NCI-H345 treated with DMSO at 0.1 percent for 48 hours (cell line): ENCODE data around the gene CDC34.

Experiments used
- DNase-seq: peaks from one replicate; lab custom pipeline; 2025; ENCODE audit not compliant: unreplicated experiment; lab: John Stamatoyannopoulos, UW

CDC34 gene, protein sequence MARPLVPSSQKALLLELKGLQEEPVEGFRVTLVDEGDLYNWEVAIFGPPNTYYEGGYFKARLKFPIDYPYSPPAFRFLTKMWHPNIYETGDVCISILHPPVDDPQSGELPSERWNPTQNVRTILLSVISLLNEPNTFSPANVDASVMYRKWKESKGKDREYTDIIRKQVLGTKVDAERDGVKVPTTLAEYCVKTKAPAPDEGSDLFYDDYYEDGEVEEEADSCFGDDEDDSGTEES

DNA sequence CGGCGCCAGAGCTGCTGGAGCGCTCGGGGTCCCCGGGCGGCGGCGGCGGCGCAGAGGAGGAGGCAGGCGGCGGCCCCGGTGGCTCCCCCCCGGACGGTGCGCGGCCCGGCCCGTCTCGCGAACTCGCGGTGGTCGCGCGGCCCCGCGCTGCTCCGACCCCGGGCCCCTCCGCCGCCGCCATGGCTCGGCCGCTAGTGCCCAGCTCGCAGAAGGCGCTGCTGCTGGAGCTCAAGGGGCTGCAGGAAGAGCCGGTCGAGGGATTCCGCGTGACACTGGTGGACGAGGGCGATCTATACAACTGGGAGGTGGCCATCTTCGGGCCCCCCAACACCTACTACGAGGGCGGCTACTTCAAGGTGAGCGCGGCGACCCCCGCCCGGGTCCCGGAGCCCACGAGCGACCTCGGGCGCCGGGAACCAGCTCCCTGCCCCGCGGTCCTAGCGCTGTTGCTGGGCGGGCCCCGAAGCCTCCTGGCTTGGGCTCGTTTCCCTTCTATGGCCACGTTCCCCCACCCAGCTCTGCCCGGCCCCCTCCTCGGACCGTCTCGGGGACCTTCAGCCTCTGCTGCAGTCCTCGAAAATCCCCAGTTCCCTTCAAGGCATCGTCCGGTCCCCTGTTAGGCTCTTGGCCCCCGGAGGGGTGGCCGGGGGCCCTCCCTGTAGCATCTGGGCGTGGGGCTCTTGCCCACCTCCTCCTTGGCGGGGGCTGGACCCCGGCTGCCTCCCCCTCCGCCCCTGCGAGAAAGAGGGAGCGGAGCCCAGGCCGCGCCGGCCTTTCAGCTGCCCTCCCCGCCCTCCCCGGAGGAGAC is at the start of gene CDC34:
Gene CDC34, plus strand, starts transcription at position 8 of the 808 bp plus-strand sequence. Its CDS starts 172 bp downstream, at position 180.
- no peak for DNase-seq

DNA sequence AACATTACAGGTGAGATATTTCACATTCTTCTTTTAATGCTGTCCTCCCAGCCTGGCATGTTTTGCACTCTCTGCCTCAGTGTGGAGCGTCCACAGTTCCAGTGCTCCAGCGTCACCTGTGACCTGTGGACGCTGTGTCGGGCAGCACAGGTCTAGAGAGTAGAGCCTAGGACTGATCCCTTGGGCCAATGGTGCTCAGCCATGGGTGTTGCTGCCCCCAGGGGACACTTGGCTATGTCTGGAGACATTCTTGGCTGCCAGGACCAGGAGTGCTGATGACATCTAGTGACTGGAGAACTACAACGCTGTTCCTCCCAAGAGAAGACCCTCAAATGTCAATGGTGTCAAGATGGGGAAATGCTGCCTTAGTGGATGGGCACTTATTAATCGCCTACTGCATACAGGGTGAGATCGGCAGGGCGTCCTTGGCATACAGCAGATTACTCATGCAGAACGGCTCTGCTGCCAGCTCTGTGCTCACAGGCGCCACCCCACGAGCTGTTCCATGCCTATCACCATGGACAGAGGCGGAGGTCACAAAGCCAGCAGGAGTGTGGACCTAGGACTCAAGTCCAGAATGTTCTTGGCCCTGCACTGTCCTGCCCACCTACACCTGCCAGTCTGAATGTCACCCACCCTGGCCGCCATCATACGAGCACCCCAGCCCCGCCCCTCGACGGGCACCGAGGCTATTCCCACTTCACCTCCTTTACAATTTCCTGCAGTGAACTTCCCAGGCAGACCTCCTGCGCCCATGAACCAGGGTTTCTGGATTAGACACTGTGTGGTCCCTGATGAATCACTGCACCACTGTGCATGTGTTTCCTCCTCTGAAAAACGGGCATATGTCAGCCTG is 49.1 kb upstream of the CDC34 start:
- DNase-seq = no peak

DNA sequence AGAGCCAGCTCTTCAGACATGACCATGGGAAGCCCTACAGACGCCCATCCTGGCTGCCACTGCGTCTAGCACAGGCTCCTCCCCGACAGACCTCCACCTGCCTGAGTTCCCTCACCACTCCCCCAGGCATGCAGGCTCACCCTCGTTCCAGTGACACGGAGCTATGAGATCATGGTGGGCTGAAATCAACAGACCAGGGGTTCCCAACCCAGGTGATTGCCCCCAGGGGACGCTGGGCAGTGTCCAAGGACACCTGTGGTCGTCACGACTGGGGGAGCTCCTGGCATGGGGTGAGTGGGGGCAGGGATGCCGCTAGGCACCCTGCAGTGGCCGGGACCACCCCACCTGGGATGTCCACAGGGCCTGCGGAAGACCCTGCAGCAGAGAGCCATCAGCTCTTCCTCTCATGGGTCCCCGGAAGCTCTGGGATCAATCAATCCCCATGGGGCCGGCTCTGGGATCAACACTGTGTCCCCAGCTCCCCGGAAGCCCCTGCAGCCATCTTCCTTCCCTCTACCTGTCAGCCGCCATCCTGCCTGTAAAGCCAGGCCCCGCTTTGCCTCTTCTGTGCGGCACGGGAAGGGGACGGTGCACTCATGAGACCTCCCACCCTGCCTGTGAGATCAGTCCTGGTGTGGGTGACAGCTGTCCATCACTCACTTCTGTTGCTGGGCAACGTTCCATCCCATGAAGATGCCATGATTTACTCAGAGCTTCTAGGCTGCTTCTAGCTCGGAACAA is 48.1 kb upstream of the CDC34 start:
- DNase-seq = no peak

DNA sequence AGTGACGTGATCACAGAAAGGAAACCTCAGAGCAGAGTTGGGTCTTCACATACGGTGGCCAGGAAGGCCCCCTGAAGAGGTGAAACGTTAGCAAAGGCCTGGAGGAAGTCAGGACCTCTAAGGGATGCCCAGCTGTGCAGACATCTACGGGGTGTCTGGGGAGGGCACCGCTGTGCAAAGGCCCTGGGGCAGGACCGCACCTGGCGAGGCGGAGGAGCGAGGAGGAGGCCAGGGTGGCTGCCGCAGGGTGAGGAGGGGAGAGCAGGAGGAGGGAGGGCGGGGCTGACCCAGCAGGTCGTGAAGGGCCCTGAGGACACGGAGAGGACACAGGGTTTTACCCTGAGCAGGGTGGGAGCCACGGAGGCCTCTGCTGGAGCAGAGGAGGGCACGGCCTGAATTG is 47.1 kb upstream of the CDC34 start:
- DNase-seq = no peak

DNA sequence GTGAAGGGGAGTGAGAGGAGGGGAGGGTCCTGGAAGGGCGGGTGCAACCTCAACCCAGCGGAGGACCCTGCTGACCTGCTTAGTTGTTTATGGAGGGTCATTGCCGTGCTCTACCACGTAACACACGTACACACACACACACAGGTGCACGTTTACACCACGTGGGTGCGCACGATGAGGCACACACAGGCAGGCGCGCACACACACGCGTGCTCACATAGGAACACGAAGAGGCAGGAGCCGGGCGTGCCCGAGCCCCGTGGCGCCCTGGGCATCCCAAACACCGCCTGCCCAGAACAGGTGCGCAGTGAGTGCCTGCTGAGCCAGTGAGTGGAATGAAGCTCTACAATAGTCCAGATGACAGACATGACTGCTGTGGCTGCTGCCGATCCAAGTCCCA is 46.5 kb upstream of the CDC34 start:
- peak; percentile 64 for DNase-seq

DNA sequence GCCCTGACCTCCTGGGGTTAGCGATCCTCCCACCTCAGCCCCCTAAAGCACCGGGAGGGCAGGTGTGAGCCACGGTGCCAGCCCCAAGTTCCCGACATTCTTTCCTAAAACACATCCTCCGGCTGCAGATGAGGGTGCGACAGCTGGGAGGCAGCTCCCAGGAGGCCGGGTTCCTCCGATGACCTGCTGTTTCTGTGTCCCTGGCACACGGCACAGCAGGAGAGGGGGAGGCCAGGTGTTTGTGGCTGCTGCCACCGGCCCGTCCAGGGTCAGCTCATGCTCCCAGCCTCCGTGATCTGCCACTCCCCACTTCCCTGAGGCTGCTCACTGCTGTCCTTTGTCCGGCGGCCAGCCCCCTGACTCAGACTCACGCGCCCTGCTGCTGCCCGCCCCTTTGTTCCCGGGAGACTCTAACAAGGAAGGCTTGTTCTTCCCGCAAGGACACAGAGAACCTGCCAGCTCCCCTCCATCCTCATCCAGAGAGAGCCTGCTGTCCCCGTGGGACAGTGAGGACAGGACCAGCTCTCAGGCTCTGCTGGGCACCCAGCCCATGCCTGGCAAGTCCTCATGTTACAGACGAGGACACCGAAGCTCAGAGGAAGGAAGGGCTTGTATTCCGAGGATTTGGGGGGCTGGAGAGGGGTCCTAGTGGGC is 45.9 kb upstream of the CDC34 start:
- peak; percentile 70 for DNase-seq

DNA sequence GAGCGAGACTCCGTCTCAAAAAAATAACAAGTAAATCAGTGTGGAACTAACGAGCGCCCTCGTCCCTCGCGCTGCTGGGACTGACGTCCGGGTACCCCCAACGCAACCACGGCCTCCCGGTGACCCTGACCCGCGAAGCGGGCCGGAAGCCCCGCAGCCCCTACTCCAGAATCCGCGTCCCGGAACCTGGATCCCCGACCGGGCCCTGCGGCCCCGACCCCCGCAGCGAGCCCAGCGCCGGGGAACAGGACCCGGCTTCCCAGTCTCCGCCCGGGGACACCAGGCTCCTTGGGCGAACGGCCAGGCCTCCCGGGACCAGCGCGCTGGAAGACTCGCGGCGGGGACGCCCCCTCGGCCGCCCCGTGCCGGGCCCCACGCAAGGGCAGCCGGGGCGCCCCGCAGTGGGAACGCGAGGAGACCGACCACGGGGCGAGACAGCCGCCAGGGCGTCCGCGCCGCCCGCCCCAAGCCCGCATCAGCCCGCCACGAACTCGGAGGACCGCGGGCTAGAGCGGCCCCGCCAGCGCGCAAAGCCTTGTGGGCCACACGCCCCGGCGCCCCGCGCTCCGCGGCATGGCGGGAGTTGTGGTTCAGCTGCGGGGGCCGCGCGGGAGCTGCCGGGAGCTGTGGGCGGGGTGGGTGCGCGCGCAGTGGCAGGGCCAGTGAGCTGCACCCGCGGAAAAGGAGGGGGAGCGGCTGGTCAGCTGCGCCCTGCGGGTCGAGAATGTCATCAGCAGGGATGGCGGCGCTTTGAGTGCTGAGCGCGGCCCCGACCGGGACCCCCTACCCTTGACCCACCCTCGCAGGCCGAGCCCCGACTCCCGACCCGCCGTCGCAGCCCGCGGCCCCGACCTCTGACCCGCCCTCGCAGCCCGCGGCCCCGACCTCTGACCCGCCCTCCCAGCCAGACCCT is 42.8 kb upstream of the CDC34 start:
- DNase-seq = peak; percentile 80

DNA sequence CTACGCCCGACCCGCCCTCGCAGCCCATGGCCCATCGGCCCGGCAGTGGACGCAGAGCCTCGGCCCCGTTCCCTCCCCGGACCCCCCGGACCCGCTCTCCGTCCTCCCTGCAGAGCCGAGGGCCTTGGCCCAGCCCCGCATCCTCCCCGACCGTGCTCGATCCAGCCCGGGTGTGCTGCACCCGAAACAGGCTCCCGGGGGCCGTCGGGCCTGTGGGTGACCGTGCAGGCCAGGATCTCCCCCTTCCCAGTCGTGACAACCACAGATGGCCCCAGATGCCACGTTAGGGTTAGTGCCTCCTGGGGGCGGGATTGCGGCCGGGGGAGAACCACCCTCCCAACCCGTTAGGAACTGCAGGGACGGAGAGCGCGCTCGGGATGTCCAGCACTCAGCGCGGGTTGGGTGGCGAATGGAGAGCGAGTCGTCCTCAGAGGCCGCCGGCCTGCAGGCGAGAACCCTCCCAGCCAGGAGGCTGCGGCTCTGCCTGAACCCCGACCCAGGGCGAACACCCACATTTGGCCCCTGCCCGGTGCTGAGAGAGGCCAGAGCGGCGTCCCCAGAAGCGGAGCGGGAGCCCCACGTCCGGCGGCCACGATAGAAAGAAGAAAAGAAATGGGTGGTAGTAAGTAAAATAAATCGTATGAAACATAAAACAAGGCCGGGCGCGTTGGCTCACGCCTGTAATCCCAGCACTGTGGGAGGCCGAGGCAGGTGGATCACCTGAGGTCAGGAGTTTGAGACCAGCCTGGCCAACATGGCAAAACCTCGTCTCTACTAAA is 42.0 kb upstream of the CDC34 start:
- no peak for DNase-seq

DNA sequence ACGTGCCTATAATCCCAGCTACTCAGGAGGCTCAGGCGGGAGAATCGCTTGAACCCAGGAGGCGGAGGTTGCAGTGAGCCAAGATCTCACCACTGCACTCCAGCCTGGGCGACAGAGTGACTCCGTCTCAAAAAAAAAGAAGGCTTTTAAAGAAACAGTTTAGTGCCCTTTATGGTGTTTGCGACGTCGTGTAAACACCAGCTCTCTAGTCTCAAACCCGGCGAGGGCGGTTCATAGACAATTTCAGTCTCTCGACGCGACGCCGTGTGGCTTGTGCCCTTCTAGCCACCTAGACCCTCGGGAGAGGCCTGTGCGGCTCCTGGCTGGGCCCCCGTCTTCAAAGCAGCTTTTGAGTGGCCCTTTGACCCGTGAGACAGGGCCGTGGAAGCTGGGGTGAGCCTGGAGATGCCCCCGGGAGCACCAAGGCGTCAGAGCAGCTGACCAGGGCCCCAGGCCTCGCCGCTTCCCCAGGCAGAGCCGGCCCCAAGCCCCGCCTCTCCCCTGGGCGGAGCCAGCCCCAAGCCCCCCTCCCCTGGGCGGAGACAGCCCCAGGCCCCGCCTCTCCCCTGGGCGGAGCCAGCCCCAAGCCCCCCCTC is 40.3 kb upstream of the CDC34 start:
- no peak for DNase-seq

DNA sequence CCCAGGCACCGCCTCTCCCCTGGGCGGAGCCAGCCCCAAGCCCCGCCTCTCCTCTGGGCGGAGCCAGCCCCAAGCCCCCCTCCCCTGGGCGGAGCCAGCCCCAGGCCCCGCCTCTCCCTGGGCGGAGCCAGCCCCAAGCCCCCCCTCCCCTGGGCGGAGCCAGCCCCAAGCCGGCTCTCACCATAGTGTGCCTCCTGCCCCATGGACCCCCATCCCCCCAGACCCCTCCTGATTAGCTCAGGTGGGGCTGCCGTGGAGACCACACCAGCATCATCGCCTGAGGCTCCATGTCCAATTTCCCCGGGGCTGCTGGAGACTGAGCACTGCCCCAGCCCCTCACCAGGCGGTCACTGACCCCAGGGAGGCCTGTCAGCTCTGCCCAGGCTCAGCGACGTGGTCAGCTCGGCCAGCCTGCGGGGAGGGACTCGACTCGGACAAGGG is 39.4 kb upstream of the CDC34 start:
- no peak for DNase-seq

DNA sequence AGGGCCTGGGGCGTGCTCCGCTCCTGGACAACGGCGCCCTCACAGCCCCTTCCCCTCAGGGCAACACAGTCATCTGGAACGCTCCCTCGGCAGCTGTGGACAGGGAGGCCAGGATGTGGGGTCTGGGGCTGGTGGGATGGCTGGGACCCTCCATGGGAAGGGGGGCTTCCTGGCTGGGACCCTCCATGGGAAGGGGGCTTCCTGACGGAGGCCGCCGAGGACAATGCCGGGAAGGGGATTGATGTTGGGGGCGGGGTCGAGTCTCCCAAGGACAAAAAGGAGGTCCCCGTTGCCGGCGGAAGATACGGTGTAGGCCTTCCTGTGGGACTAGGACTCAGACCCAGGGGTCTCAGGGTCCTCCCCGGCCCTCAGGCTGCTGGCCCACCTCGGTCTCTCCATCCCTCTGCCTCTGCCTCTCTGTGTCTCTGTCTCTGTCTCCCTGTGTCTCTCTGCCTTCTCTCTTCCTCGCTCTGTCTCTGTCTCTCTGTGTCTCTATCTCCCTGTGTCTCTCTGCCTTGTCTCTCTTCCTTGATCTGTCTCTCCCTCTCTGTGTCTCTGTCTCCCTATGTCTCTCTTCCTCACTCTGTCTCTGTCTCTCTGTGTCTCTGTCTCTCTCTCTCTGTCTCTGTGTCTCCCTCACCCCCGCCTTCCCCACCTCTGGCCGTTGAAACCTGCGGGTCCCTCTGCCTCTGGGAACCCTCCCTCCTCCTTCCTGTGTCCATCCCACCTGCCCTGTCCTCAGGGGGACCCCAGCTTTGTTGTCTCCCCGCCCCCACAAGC is 38.0 kb upstream of the CDC34 start:
- DNase-seq = no peak

DNA sequence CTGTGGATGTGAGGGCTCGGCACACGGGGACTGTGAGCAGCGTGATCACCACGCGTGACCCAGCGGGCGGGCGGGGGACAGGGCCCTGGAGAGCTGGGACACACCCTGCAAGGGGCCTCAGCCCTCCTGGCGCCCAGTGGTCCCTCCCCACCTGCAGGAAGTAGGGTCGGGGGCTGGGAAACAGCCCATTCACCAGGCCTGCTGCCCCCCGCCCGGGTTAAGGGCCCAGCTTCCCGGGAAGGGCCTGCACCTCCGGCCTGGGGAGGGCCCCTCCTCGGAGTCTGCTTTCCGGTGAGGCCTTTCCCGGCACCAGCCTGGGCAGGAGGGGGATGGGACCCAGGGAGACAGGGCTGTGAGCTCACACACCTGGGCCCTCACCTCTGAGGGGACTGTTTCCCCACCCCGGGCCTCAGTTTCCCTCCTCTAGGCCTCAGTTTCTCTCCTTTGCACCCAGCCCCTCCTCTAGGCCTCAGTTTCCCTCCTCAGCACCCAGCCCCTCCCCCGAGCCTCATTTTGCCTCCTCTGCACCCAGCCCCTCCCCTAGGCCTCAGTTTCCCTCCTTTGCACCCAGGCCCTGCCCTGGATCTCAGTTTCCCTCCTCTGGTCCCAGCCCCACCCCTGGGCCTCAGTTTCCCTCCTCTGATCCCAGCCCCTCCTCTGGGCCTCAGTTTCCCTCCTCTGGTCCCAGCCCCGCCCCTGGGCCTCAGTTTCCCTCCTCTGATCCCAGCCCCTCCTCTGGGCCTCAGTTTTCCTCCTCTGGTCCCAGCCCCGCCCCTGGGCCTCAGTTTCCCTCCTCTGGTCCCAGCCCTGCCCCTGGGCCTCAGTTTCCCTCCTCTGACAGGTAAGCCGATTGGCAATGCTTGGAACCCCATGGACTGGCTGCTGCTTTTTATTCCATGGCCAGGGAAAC is 37.1 kb upstream of the CDC34 start:
- DNase-seq = no peak

DNA sequence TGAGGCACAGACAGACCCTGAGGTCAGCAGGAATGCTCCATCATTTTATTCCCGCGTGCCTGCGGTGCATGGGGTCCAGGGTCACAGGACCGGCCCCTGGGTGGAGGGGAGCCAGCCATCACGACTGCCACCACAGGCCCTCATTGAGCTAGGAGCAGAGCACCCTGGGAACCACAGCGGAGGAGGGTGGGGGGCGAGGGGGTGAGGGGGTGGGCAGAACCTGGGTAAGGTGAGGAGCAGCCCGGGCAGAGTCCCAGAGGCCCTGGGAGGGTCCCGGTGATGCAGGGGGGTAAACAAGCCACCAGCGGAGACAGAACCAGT is 36.5 kb upstream of the CDC34 start:
- no peak for DNase-seq

DNA sequence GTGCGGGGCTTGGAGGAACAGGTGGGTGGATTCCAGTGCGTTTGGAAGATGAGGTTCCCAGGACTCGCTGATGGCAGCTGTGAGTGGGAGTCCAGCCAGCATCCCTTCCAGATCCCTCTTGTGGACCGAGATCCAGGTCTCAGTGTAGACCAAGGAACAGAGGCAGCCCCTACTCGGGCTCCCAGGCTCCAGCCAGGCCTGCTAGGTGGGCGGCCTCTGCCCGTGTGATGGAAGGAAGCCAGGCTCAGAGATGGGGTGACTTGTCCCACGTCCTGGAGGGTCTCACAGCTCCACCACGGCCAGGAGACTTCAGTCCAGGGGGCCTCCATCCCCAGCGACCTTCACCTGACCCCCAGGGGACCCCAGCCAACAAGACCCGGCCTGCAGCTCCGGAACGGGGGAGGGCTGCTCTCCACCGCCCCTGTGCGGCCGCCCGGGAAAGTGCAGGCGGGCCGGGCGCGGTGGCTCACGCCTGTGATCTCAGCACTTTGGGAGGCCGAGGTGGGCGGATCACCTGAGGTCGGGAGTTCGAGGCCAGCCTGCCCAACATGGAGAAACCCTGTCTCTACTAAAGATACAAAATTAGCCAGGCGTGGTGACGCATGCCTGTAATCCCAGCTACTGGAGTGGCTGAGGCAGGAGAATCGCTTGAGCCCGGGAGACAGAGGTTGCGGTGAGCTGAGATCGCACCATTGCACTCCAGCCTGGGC is 36.0 kb upstream of the CDC34 start:
- no peak for DNase-seq

DNA sequence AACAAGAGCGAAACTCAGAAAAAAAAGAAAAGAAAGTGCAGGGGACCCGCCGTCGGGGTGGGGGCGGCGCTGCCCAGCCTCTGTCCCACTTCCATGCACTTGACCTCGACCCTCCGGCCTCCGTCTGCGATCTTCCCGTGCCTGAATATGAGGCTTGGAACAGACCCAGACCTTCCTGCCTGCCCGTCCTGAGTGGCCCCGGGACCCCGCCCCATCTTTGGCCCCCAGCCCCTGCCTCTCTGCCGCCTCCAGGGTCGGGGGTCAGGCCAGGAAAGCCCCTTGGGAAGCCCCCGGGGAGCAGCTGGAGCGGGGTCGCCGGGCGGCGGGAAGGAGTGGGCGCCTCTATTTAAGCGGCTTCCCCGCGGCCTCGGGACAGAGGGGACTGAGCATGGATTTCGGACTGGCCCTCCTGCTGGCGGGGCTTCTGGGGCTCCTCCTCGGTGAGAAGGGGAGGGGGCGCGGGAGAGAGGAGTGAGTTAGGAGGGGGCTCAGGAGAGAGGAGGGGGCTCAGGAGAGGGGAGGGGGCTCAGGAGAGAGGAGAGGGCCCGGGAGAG is 35.4 kb upstream of the CDC34 start, which contains the start of gene MADCAM1:
Gene MADCAM1, plus strand, starts transcription at position 375 of the 554 bp plus-strand sequence. Its CDS starts 14 bp downstream, at position 389.
- no peak for DNase-seq
